ENCODE results near the gene SARS1.

The SARS1 gene

GRCh38 chr1:109267743-109268300, 54.1 kb downstream of the SARS1 start:
- Histone ChIP-seq H3K4me3 (no peak overlapping the region), H3K27ac (no peak overlapping the region), H3K36me3 (ENCODE audit: insufficient read depth, low read length) (no peaks in the 10 kb centered on the region; the same call in 1 of the 2 replicates), H3K9me3 (ENCODE audit: low read depth, low read length) (no peaks in the 10 kb centered on the region), H3K9ac (ENCODE audit: insufficient read length) (no peak overlapping the region)
- no peak for DNase-seq (ENCODE audit: low read depth, low spot score)
- TF ChIP-seq FOXP2 (optimal IDR thresholded peaks at IDR 0.05; ENCODE audit: control extremely low read depth, extremely low read length, insufficient read depth): no peak
- no peak for TF ChIP-seq POLR2AphosphoS5 (IDR thresholded peaks at IDR 0.05; ENCODE audit: borderline replicate concordance, low read depth, low read length)
- no peak for TF ChIP-seq EZH2 (IDR thresholded peaks at IDR 0.05)

- TF ChIP-seq POLR2AphosphoS5 (IDR thresholded peaks at IDR 0.05; ENCODE audit: borderline replicate concordance, low read depth, low read length) (no peak), EZH2 (IDR thresholded peaks at IDR 0.05) (no peak), FOXP2 (optimal IDR thresholded peaks at IDR 0.05; ENCODE audit: control extremely low read depth, extremely low read length, insufficient read depth) (no peak)
- no peaks in the 10 kb centered on the region for H3K9me3 ChIP-seq (ENCODE audit: low read depth, low read length)
- H3K4me3 ChIP-seq: no peak overlapping the region
- no peak overlapping the region for H3K27ac ChIP-seq
- no peak overlapping the region for H3K9ac ChIP-seq (ENCODE audit: insufficient read length)
- DNase-seq (ENCODE audit: low read depth, low spot score): no peak
- H3K36me3 ChIP-seq (ENCODE audit: insufficient read depth, low read length): no peaks in the 10 kb centered on the region; the same call in 1 of the 2 replicates
Observed at GRCh38 chr1:109268431-109269211, 54.9 kb downstream of the SARS1 start.

GRCh38 chr1:109269212-109269980, 55.7 kb downstream of the SARS1 start:
- H3K36me3 ChIP-seq (ENCODE audit: insufficient read depth, low read length): no peaks in the 10 kb centered on the region; the same call in 1 of the 2 replicates
- H3K9me3 ChIP-seq (ENCODE audit: low read depth, low read length): no peaks in the 10 kb centered on the region
- no peak overlapping the region for H3K27ac ChIP-seq
- TF ChIP-seq POLR2AphosphoS5 (IDR thresholded peaks at IDR 0.05; ENCODE audit: borderline replicate concordance, low read depth, low read length): no peak
- TF ChIP-seq FOXP2 (optimal IDR thresholded peaks at IDR 0.05; ENCODE audit: control extremely low read depth, extremely low read length, insufficient read depth): no peak
- TF ChIP-seq EZH2 (IDR thresholded peaks at IDR 0.05): no peak
- no peak for DNase-seq (ENCODE audit: low read depth, low spot score)
- H3K9ac ChIP-seq (ENCODE audit: insufficient read length): no peak overlapping the region
- no peak overlapping the region for H3K4me3 ChIP-seq

GRCh38 chr1:109269981-109270622, 56.4 kb downstream of the SARS1 start:
- no peak overlapping the region for H3K27ac ChIP-seq
- H3K9me3 ChIP-seq (ENCODE audit: low read depth, low read length): no peaks in the 10 kb centered on the region
- H3K4me3 ChIP-seq: no peak overlapping the region
- H3K36me3 ChIP-seq (ENCODE audit: insufficient read depth, low read length): no peaks in the 10 kb centered on the region; the same call in 1 of the 2 replicates
- no peak for DNase-seq (ENCODE audit: low read depth, low spot score)
- no peak for TF ChIP-seq FOXP2 (optimal IDR thresholded peaks at IDR 0.05; ENCODE audit: control extremely low read depth, extremely low read length, insufficient read depth)
- TF ChIP-seq EZH2 (IDR thresholded peaks at IDR 0.05): no peak
- no peak for TF ChIP-seq POLR2AphosphoS5 (IDR thresholded peaks at IDR 0.05; ENCODE audit: borderline replicate concordance, low read depth, low read length)
- no peak overlapping the region for H3K9ac ChIP-seq (ENCODE audit: insufficient read length)

GRCh38 chr1:109270623-109271317, 57.1 kb downstream of the SARS1 start:
- H3K9me3 ChIP-seq (ENCODE audit: low read depth, low read length): no peaks in the 10 kb centered on the region

GRCh38 chr1:109271458-109271857, 57.7 kb downstream of the SARS1 start:
- no peak overlapping the region for H3K27ac ChIP-seq
- no peak for TF ChIP-seq FOXP2 (optimal IDR thresholded peaks at IDR 0.05; ENCODE audit: control extremely low read depth, extremely low read length, insufficient read depth)
- no peak for TF ChIP-seq EZH2 (IDR thresholded peaks at IDR 0.05)
- no peak overlapping the region for H3K4me3 ChIP-seq
- H3K9me3 ChIP-seq (ENCODE audit: low read depth, low read length): no peaks in the 10 kb centered on the region
- H3K9ac ChIP-seq (ENCODE audit: insufficient read length): no peak overlapping the region
- no peak for DNase-seq (ENCODE audit: low read depth, low spot score)
- no peaks in the 10 kb centered on the region; the same call in 1 of the 2 replicates for H3K36me3 ChIP-seq (ENCODE audit: insufficient read depth, low read length)

More at GRCh38 chr1:109270623-109271317, 57.1 kb downstream of the SARS1 start:
- Histone ChIP-seq H3K27ac (no peak overlapping the region), H3K4me3 (no peak overlapping the region), H3K9ac (ENCODE audit: insufficient read length) (no peak overlapping the region), H3K36me3 (ENCODE audit: insufficient read depth, low read length) (no peaks in the 10 kb centered on the region; the same call in 1 of the 2 replicates)
- no peak for TF ChIP-seq EZH2 (IDR thresholded peaks at IDR 0.05)
- no peak for TF ChIP-seq POLR2AphosphoS5 (IDR thresholded peaks at IDR 0.05; ENCODE audit: borderline replicate concordance, low read depth, low read length)
- no peak for TF ChIP-seq FOXP2 (optimal IDR thresholded peaks at IDR 0.05; ENCODE audit: control extremely low read depth, extremely low read length, insufficient read depth)
- no peak for DNase-seq (ENCODE audit: low read depth, low spot score)

- no peak for DNase-seq (ENCODE audit: low read depth, low spot score)
- H3K9ac ChIP-seq (ENCODE audit: insufficient read length): no peak overlapping the region
- TF ChIP-seq POLR2AphosphoS5 (IDR thresholded peaks at IDR 0.05; ENCODE audit: borderline replicate concordance, low read depth, low read length): no peak
- no peak for TF ChIP-seq FOXP2 (optimal IDR thresholded peaks at IDR 0.05; ENCODE audit: control extremely low read depth, extremely low read length, insufficient read depth)
- no peak for TF ChIP-seq EZH2 (IDR thresholded peaks at IDR 0.05)
- H3K4me3 ChIP-seq: no peak overlapping the region
- no peaks in the 10 kb centered on the region for H3K9me3 ChIP-seq (ENCODE audit: low read depth, low read length)
- no peaks in the 10 kb centered on the region; the same call in 1 of the 2 replicates for H3K36me3 ChIP-seq (ENCODE audit: insufficient read depth, low read length)
- no peak overlapping the region for H3K27ac ChIP-seq
Observed at GRCh38 chr1:109272021-109272799, 58.5 kb downstream of the SARS1 start.
